ENCODE measurements around the gene LRRK1. TPM values are rescaled to one million over a fixed set of nuclear protein-coding genes. Genes with fewer than 3 reads are reported as not detected.

Gene LRRK1
- polyA plus RNA-seq, 1 experiment = 16.9 TPM

GRCh38 chr15:100987143-100987542 lies 68.0 kb downstream of the LRRK1 start:
- Histone ChIP-seq H3K27me3 (ENCODE audit: control insufficient read depth, insufficient read depth, low read length) (no peaks in the 10 kb centered on the region), H3K36me3 (ENCODE audit: control insufficient read depth, insufficient read depth, low read length) (peaks cover 3% of the 10 kb centered on the region; the same call in 1 of the 2 replicates), H3K4me3 (ENCODE audit: low read depth, low read length) (no peak overlapping the region)
- CTCF ChIA-PET = interaction anchor here (1.0 to 1.5 kb wide), 2 partner anchors 12 to 15 kb away, joined by 4 to 7 read pairs; no protein-coding TSS in a partner anchor
- DNase-seq (ENCODE audit: low read depth) = no peak
- POLR2A ChIA-PET = no interaction called here
- TF ChIP-seq CTCF (IDR thresholded peaks at IDR 0.05; ENCODE audit: insufficient read depth, low read depth, low read length) = no peak

DNA sequence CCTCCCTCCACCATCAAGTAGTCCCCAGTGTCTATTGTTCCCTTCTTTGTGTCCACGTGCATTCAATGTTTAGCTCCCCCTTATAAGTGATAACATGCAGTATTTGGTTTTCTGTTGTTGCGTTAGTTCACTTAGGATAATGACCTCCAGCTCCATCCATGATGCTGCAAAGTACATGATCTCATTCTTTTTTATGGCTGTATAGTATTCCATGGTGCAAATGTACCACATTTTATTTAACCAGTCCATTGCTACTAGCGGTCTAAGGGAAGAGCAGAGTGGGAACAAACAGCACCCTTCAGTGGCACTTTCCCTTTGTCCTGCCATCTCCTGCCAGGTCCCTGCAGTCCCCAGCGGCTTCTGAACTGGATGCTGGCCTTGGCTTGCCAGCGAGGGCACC lies 69.1 kb downstream of the LRRK1 start:
- H3K4me3 ChIP-seq (ENCODE audit: low read depth, low read length) = no peak overlapping the region
- DNase-seq (ENCODE audit: low read depth) = no peak
- no peaks in the 10 kb centered on the region for H3K27me3 ChIP-seq (ENCODE audit: control insufficient read depth, insufficient read depth, low read length)
- ChIA-PET POLR2A (no interaction called here), CTCF (interaction anchor here (0.9 kb wide), 2 partner anchors 19 to 70 kb away, joined by 3 to 4 read pairs; no protein-coding TSS in a partner anchor)
- TF ChIP-seq CTCF (IDR thresholded peaks at IDR 0.05; ENCODE audit: insufficient read depth, low read depth, low read length) = no peak
- H3K36me3 ChIP-seq (ENCODE audit: control insufficient read depth, insufficient read depth, low read length) = peaks cover 3% of the 10 kb centered on the region; the same call in 1 of the 2 replicates

- ChIA-PET CTCF (no interaction called here), POLR2A (no interaction called here)
- H3K27me3 ChIP-seq (ENCODE audit: control insufficient read depth, insufficient read depth, low read length) = no peaks in the 10 kb centered on the region
- no peak for DNase-seq (ENCODE audit: low read depth)
- no peak for TF ChIP-seq CTCF (IDR thresholded peaks at IDR 0.05; ENCODE audit: insufficient read depth, low read depth, low read length)
- H3K36me3 ChIP-seq (ENCODE audit: control insufficient read depth, insufficient read depth, low read length) = peaks cover 3% of the 10 kb centered on the region; the same call in 1 of the 2 replicates
- no peak overlapping the region for H3K4me3 ChIP-seq (ENCODE audit: low read depth, low read length)
Measured at GRCh38 chr15:100988857-100989256, 69.7 kb downstream of the LRRK1 start.

DNA sequence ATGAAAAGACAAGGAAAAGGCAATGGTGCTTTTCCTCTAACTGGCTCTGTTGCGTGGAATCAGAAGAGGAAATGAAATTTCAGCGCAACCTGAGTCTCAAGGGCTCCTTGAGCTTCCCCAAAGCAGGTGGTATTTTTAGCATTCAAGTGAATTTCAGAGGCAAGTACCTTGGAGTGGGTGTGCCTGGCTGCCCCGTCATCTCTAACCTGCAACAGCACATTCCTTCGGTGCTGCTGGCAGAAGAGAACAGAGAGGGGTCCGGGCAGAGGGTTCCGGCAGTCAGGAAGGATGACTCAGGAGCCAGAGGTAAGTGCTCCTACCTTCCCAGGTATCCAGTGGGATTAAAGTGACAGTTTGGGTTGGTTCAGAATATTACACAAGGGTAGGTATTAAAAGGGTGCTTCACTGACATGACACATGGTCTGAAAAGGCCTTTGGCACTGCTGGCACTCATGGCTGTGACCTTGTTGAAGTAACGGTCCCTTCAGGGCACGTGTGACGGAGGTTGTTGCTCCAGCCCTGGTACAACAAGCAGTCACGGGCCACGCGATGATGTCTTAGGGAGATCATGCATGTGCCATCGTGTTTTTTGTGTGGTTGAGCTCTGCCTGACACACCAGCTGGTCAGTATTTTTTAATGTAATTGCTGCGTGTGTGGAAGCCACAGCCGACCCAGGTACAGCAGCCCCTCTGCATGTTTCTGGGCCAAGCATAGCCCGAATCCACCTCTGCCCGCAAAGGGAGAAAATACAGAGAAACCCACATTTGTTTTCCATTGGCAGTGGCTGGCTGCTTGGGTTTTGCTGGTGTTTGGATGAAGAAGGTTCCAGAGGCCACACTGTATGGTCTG lies 75.7 kb downstream of the LRRK1 start:
- TF ChIP-seq CTCF (IDR thresholded peaks at IDR 0.05; ENCODE audit: insufficient read depth, low read depth, low read length) = no peak
- peaks cover 9% of the 10 kb centered on the region for H3K36me3 ChIP-seq (ENCODE audit: control insufficient read depth, insufficient read depth, low read length)
- no peak for DNase-seq (ENCODE audit: low read depth)
- H3K27me3 ChIP-seq (ENCODE audit: control insufficient read depth, insufficient read depth, low read length) = no peaks in the 10 kb centered on the region
- ChIA-PET CTCF (interaction anchor here (1.6 to 18.9 kb wide), 2 partner anchors 12 to 77 kb away, joined by 5 to 376 read pairs; partner anchors contain the start of gene LRRK1), POLR2A (no interaction called here)
- no peak overlapping the region for H3K4me3 ChIP-seq (ENCODE audit: low read depth, low read length)

Data from BJ (cell line).